K562 (cell line): ENCODE results near the gene THUMPD1. TPM values are rescaled to one million over a fixed set of nuclear protein-coding genes. Genes with fewer than 3 reads are reported as not detected.
A peak's percentile ranks its signal among the peaks of the same experiment; 100 is the strongest.

Source experiments
- ATAC-seq: fragments of 200-7000 bp; cut with Tn5 transposase; 3 replicates; pipeline ENCODE4 v1.9.1; 2020; ENCODE audit warnings: moderate library complexity
- BruUV-seq: library from RNA; stranded (reverse); fragments of 400-500 nt; replicated peaks from 2 replicates; lab custom pipeline; 2021; lab: Mats Ljungman, UMichigan
- CTCF ChIA-PET: fragments of 300-600 bp; formaldehyde crosslinking; extraction: SDS; loops from one replicate; lab custom pipeline; 2021; ENCODE audit warnings: low intra/inter-chr PET ratio; lab: Yijun Ruan, JAX
- POLR2A ChIA-PET: fragments of 300-600, 350-650 bp; sonication (Branson Sonifier 250); formaldehyde crosslinking; extraction: SDS; loops from one replicate; lab custom pipeline; 2021; ENCODE audit warnings: antibody characterized with exemption, inconsistent platforms; lab: Yijun Ruan, JAX
- DNase-seq, 4 experiments: peaks; one replicate each; pipeline versions ENCODE4 v3.0.0 to v3.0.0-alpha.2; 2011 to 2018; ENCODE audit warnings: low spot score in 3 of 4, mixed read lengths in 3 of 4; ENCODE audit errors: extremely low read depth in 1 of 4
- FAIRE-seq: peaks from 2 replicates; lab custom pipeline; 2011; peaks lifted over from hg19 to GRCh38; lab: Jason Lieb, UNC
- H2AFZ ChIP-seq: 2 replicates; pipeline ENCODE4 v1.6.0; 2011; ENCODE audit warnings: low read depth, low read length, control low read depth, inconsistent platforms
- H3K27ac ChIP-seq: fragments of 200-600 bp; 3 replicates; pipeline ENCODE4 v1.8.0; 2011; ENCODE audit warnings: low read depth, mild to moderate bottlenecking, control low read depth, inconsistent platforms, low read length, moderate library complexity, mixed read lengths; ENCODE audit errors: extremely low read depth
- H3K27me3 ChIP-seq, 2 experiments: fragments of 300-600 bp in 1 of 2; 2 replicates in 1 of 2; 3 replicates in 1 of 2; pipeline versions ENCODE4 v1.6.0 to v1.8.0; 2011; ENCODE audit warnings: inconsistent platforms in 2 of 2, low read length in 2 of 2, mild to moderate bottlenecking in 1 of 2, mixed read lengths in 1 of 2, moderate library complexity in 1 of 2; ENCODE audit not compliant: control insufficient read depth in 2 of 2, insufficient read depth in 2 of 2
- H3K36me3 ChIP-seq: fragments of 300-600 bp; 3 replicates; pipeline ENCODE4 v1.8.0; 2011; ENCODE audit warnings: mild to moderate bottlenecking, low read length, inconsistent platforms; ENCODE audit not compliant: control insufficient read depth, insufficient read depth
- H3K4me1 ChIP-seq, 2 experiments: fragments of 200-600 bp in 1 of 2; replicated peaks in 1 of 2; 2 replicates in 1 of 2; 3 replicates in 1 of 2; pipeline versions ENCODE4 v1.5.1 to v1.8.0; 2011; ENCODE audit warnings: inconsistent platforms in 2 of 2, low read length in 2 of 2, mild to moderate bottlenecking in 1 of 2, mixed read lengths in 1 of 2, moderate library complexity in 1 of 2; ENCODE audit not compliant: control insufficient read depth in 2 of 2, insufficient read depth in 2 of 2
- H3K4me2 ChIP-seq: 2 replicates; pipeline ENCODE4 v1.6.1; 2011; ENCODE audit warnings: low read length, control low read depth, inconsistent platforms, mixed read lengths; ENCODE audit not compliant: insufficient read depth
- H3K4me3 ChIP-seq: fragments of 200-600 bp; sonication (generic), shearing (Covaris generic); 2 replicates; pipeline ENCODE4 v1.5.1; 2016; ENCODE audit warnings: control low read depth, inconsistent platforms
- H3K79me2 ChIP-seq: fragments of 200-600 bp; 3 replicates; pipeline ENCODE4 v1.8.0; 2011; ENCODE audit warnings: low read length, inconsistent platforms; ENCODE audit not compliant: control insufficient read depth, insufficient read depth
- H3K9ac ChIP-seq, 2 experiments: 2 replicates each; pipeline versions ENCODE4 v1.6.0 to v1.6.1; 2011; ENCODE audit warnings: low read depth in 2 of 2, low read length in 2 of 2, control low read depth in 1 of 2, inconsistent platforms in 1 of 2, mild to moderate bottlenecking in 1 of 2, mixed read lengths in 1 of 2; ENCODE audit not compliant: insufficient read depth in 1 of 2
- H3K9me1 ChIP-seq: one replicate; pipeline ENCODE4 v1.6.0; 2011; ENCODE audit warnings: inconsistent platforms, mild to moderate bottlenecking, low read length, moderate library complexity; ENCODE audit not compliant: control insufficient read depth, insufficient read depth
- H3K9me3 ChIP-seq: replicated peaks from 2 replicates; pipeline ENCODE4 v1.5.1; 2011; ENCODE audit warnings: low read depth, low read length, inconsistent platforms; ENCODE audit not compliant: control insufficient read depth, insufficient read depth
- H4K20me1 ChIP-seq: replicated peaks from 2 replicates; pipeline ENCODE4 v1.6.1; 2011; ENCODE audit warnings: low read length, inconsistent platforms, mixed read lengths; ENCODE audit not compliant: control insufficient read depth, insufficient read depth
- BCOR ChIP-seq: fragments of 450-650 bp; IDR thresholded peaks from 2 replicates; pipeline ENCODE4 v1.6.1; 2016
- CBX3 ChIP-seq, 2 experiments: IDR thresholded peaks; 1 replicate in 1 of 2; 2 replicates in 1 of 2; pipeline ENCODE4 v1.6.1; 2012; ENCODE audit warnings: inconsistent platforms in 2 of 2, low read length in 2 of 2, borderline replicate concordance in 1 of 2, control low read depth in 1 of 2
- EZH2 ChIP-seq: IDR thresholded peaks from 2 replicates; pipeline ENCODE4 v1.6.1; 2012; ENCODE audit warnings: low read depth, mild to moderate bottlenecking, inconsistent platforms, low read length, borderline replicate concordance
- GATAD2B ChIP-seq: fragments of 450-650 bp; IDR thresholded peaks from 2 replicates; pipeline ENCODE4 v1.6.1; 2017; ENCODE audit warnings: mild to moderate bottlenecking, borderline replicate concordance
- HMGN3 ChIP-seq: IDR thresholded peaks from 2 replicates; pipeline ENCODE4 v1.6.1; 2011; ENCODE audit warnings: borderline replicate concordance, low read depth, mild to moderate bottlenecking, mixed read lengths, low read length; ENCODE audit not compliant: insufficient read length; ENCODE audit errors: extremely low read depth
- MED1 ChIP-seq: sonication (generic); formaldehyde crosslinking; IDR thresholded peaks from 2 replicates; pipeline ENCODE4 v1.8.1; 2023; ENCODE audit warnings: missing genetic modification reagents, borderline replicate concordance
- NCOA6 ChIP-seq: fragments of 450-650 bp; IDR thresholded peaks from 2 replicates; pipeline ENCODE4 v1.6.1; 2017; ENCODE audit warnings: mild to moderate bottlenecking
- RBM25 ChIP-seq: fragments of 200-400 bp; formaldehyde crosslinking; IDR thresholded peaks from 2 replicates; pipeline ENCODE4 v1.6.1; 2018; ENCODE audit warnings: low read length, low read depth, moderate library complexity; ENCODE audit not compliant: severe bottlenecking
- TRIM28 ChIP-seq: fragments of 450-650 bp; IDR thresholded peaks from 2 replicates; pipeline ENCODE4 v1.6.1; 2017
- VEZF1 ChIP-seq: fragments of 200-800 bp; sonication (Bioruptor generic); IDR thresholded peaks from 2 replicates; pipeline ENCODE4 v1.6.1; 2017; ENCODE audit warnings: missing genetic modification characterization, missing compliant biosample characterization
- ZC3H4 ChIP-seq: sonication (generic); formaldehyde crosslinking; IDR thresholded peaks from 2 replicates; pipeline ENCODE4 v1.9.0; 2021; ENCODE audit warnings: missing genetic modification reagents, borderline replicate concordance
- ZNF280A ChIP-seq: fragments of 450-650 bp; IDR thresholded peaks from 2 replicates; pipeline ENCODE4 v1.6.1; 2018; ENCODE audit warnings: mild to moderate bottlenecking, low read depth; ENCODE audit not compliant: partially characterized antibody
- ZNF324 ChIP-seq: fragments of 250-450 bp; sonication (Bioruptor Pico); IDR thresholded peaks from 2 replicates; pipeline ENCODE4 v1.4.0; 2020; ENCODE audit warnings: mild to moderate bottlenecking
- ZNF512 ChIP-seq: IDR thresholded peaks from 2 replicates; pipeline ENCODE4 v1.6.1; 2016; ENCODE audit warnings: missing genetic modification characterization, missing compliant biosample characterization
- WGBS: fragments of 100-300 bp; shearing (Covaris generic); methylation state at CpG from one replicate; pipeline ENCODE4 v1.1.6; 2016; ENCODE audit warnings: low coverage, mixed read lengths; ENCODE audit not compliant: insufficient coverage; ENCODE audit errors: missing lambda C conversion rate; 5-methylcytosine and 5-hydroxymethylcytosine counted together
- in situ Hi-C: fragments of 300-500 bp; cut with MboI; formaldehyde crosslinking; loops from 4 replicates; pipeline ENCODE4 v1.15.0; 2018; ENCODE audit warnings: inconsistent platforms, mixed read lengths
- intact Hi-C: fragments of 100-400 bp; cut with micrococcal nuclease; formaldehyde crosslinking; loops from 2 replicates; pipeline ENCODE4 v1.14.2; 2022
- polyA plus RNA-seq, 8 experiments: library from polyadenylated mRNA; depleted of rRNA in 4 of 8; stranded (reverse) in 5 of 8; unstranded in 3 of 8; fragments of >200 nt; fragmentation: Nextera tagmentation in 2 of 8; fragmentation: Illumina TruSeq in 1 of 8; extraction: Ambion mirVana in 2 of 8; extraction: Trizol in 1 of 8; gene quantifications; 2 replicates each; pipeline versions ENCODE4 v1.2.1 to v1.2.3, GENCODE V29; 2011 to 2014; ENCODE audit warnings: inconsistent platforms in 1 of 8, missing spikeins in 1 of 8
- total RNA-seq, 7 experiments: library from RNA; depleted of rRNA in 6 of 7; stranded (reverse); fragments of >200 nt in 6 of 7; fragmentation: Illumina TruSeq in 2 of 7; extraction: Trizol in 2 of 7; gene quantifications; 2 replicates each; pipeline versions ENCODE4 v1.2.1 to v1.2.3, GENCODE V29; 2011 to 2021; ENCODE audit warnings: low replicate concordance in 1 of 7

The THUMPD1 gene
- total and polyA plus RNA-seq, 9 of the 15 experiments (the other 6 are each of a cell fraction or from before 2014, with no cell fraction given), result 37.8 to 101 (median 56.8) TPM

GRCh38 chr16:20763461-20764232, 22.0 kb upstream of the THUMPD1 start, which contains the start of gene ACSM3 (continued):
- TF ChIP-seq GATAD2B, result no peak

- Histone ChIP-seq H3K27me3 (no peaks in the 10 kb centered on the region), H3K4me3 (no peak overlapping the region), H3K4me2 (no peak overlapping the region), H3K27ac (peak overlapping the region; percentile 73; the same call in 1 of the 3 replicates), H4K20me1 (no peaks in the 10 kb centered on the region), H3K9me1 (no peaks in the 10 kb centered on the region), H3K36me3 (peaks cover 3% of the 10 kb centered on the region; the same call in 1 of the 3 replicates), H3K79me2 (peaks cover 34% of the 10 kb centered on the region), H3K9ac (peak overlapping the region in 1 of 2 experiments; percentile 58; a peak in 1 of 4 replicates), H3K9me3 (peaks cover 18% of the 10 kb centered on the region), H2AFZ (no peak overlapping the region), H3K4me1 (peaks cover 4 to 29% of the 10 kb centered on the region in 2 experiments; a peak in 4 of 5 replicates)
- 81% methylated on average over 3 of the region's 3 CpGs for WGBS
- intact Hi-C loops (no loop called here), in situ Hi-C loops (no loop called here)
- no TSS peak for BruUV-seq
- ATAC-seq, result no peak
- ChIA-PET POLR2A (interaction anchor here (0.6 to 3.5 kb wide), 3 partner anchors 8 to 21 kb away, joined by 3 to 18 read pairs (median 3); no protein-coding TSS in a partner anchor), CTCF (no interaction called here)
- FAIRE-seq, result no peak
- no peak for DNase-seq
- TF ChIP-seq TRIM28 (peak; percentile 47; the same call in 1 of the 2 replicates), BCOR (0 out of 2 replicates have a peak, but pooled peaks have one; percentile 8), CBX3 (IDR thresholded peaks at IDR 0.05; ENCODE audit: borderline replicate concordance in 1 of 2, low read length in 2 of 2) (peak in 1 of 2 experiments; percentile 82; a peak in 2 of 3 replicates), RBM25 (peak; percentile 63), VEZF1 (CRISPR knock-in tag) (0 out of 2 replicates have a peak, but pooled peaks have one; percentile 1), HMGN3 (no peak), EZH2 (no peak), ZNF324 (peak; percentile 91), NCOA6 (no peak), ZC3H4 (CRISPR knock-in tag) (no peak), MED1 (no peak), ZNF280A (peak; percentile 73), ZNF512 (peak; percentile 52)
Observed at GRCh38 chr16:20762404-20763123, 20.9 kb upstream of the THUMPD1 start.
